Ovary (tissue), 9 donors: ENCODE data around the gene CACNB2. TPM values are rescaled to one million over a fixed set of nuclear protein-coding genes. Genes with fewer than 3 reads are reported as not detected.
"Not testable (repeated sequence)": the region's sequence is repeated elsewhere in the genome, so short reads cannot be mapped to it uniquely, and the experiment has no call there.

Experiments used
- DNase-seq, 5 donors: peaks; one replicate each; pipeline ENCODE4 v3.0.0-alpha.2; 2019 to 2020
- H3K27ac ChIP-seq, 2 donors: fragments of 200-600 bp; one replicate each; pipeline versions ENCODE4 v1.5.1 to v1.8.0; 2019 to 2022
- H3K27me3 ChIP-seq: fragments of 200-600 bp; one replicate; pipeline ENCODE4 v1.8.0; 2022
- H3K36me3 ChIP-seq: fragments of 200-600 bp; sonication (generic); one replicate; pipeline ENCODE4 v1.5.1; 2019
- H3K4me1 ChIP-seq: one replicate; pipeline ENCODE4 v1.8.1; 2013; ENCODE audit warnings: mild to moderate bottlenecking, moderate library complexity; ENCODE audit not compliant: insufficient read depth
- H3K4me3 ChIP-seq: fragments of 200-600 bp; sonication (generic); one replicate; pipeline ENCODE4 v1.5.1; 2017
- H3K9me3 ChIP-seq, 2 donors: fragments of 200-600 bp in 1 of 2; sonication (generic) in 1 of 2; one replicate each; pipeline versions ENCODE4 v1.5.1 to v1.8.1; 2013 to 2019; ENCODE audit warnings: mild to moderate bottlenecking in 1 of 2, moderate library complexity in 1 of 2
- EP300 ChIP-seq: sonication (generic); formaldehyde crosslinking; IDR thresholded peaks from one replicate; pipeline ENCODE4 v1.6.1; 2017; ENCODE audit warnings: antibody characterized with exemption
- POLR2A ChIP-seq: fragments of 450-650 bp; IDR thresholded peaks from one replicate; pipeline ENCODE4 v1.6.1; 2017; ENCODE audit warnings: antibody characterized with exemption, mild to moderate bottlenecking, moderate library complexity
- WGBS, 3 donors: extraction: QIAGEN DNeasy Blood & Tissue Kit in 1 of 3; methylation state at CpG; one replicate each; pipeline versions ENCODE4 v1.1.5 to v1.1.7; 2013 to 2017; 5-methylcytosine and 5-hydroxymethylcytosine counted together
- intact Hi-C, 4 donors: fragments of 100-400 bp; cut with DNase I; formaldehyde crosslinking; loops; one replicate each; pipeline versions ENCODE4 v1.11.0 to v1.15.1; 2022 to 2023
- polyA plus RNA-seq, 2 donors: library from polyadenylated mRNA; stranded (reverse); fragments of 200-250 nt in 1 of 2; fragments of 350-450 nt in 1 of 2; fragmentation: Illumina TruSeq in 1 of 2; extraction: RNeasy Lipid Tissue Mini Kit (QIAGEN cat#74804) in 1 of 2; gene quantifications; one replicate each; pipeline ENCODE4 v1.2.3, GENCODE V29; 2013 to 2014
- total RNA-seq, 7 donors: library from RNA; depleted of rRNA in 2 of 7; stranded (reverse); fragments of >200 nt in 2 of 7; fragmentation: NEBNext Ultra II Directional in 3 of 7; extraction: Animal tissue kit (Norgen Biotek cat#: 25700) in 3 of 7; gene quantifications; one replicate each; pipeline versions ENCODE4 v1.1.0 to v1.2.4, GENCODE V29; 2016 to 2023
- TF ChIP-seq, protein P1 (sequence below), 3 donors: fragments of 450-650 bp in 2 of 3; fragments of 200-600 bp in 1 of 3; IDR thresholded peaks; one replicate each; pipeline versions ENCODE4 v1.5.1 to v1.8.0; 2016 to 2022; ENCODE audit warnings: antibody characterized with exemption in 3 of 3, mild to moderate bottlenecking in 1 of 3
- donor health status: DM: no; HTN: no; CAD: no; lungs with moderate emphysema.
- donor health status: DM: no; HTN: no; CAD: no.
- donor health status: Bipolar disorder and iron deficiency.
- donor health status: DM: yes; HTN: yes; CAD: no.
- donor health status: DM: no; HTN: no; CAD: no.
- donor health status: DM: yes; HTN: yes; CAD: no.

Gene CACNB2
- total and polyA plus RNA-seq, 9 donors = 8.9 to 60.9 (median 23.8) TPM

GRCh38 chr10:18567343-18567856 is 427.2 kb downstream of the CACNB2 start:
- Histone ChIP-seq H3K4me3 (no peak overlapping the region), H3K36me3 (no peaks in the 10 kb centered on the region), H3K9me3 (no peaks in the 10 kb centered on the region), H3K27ac (no peak overlapping the region), H3K4me1 (no peaks in the 10 kb centered on the region), H3K27me3 (no peaks in the 10 kb centered on the region)
- 96 to 99% (median 98%) methylated on average over 3 of the region's 3 CpGs for WGBS, 3 donors
- intact Hi-C loops = no loop called here
- no peak for DNase-seq
- no peak for TF ChIP-seq EP300
- TF ChIP-seq, protein P1, sequence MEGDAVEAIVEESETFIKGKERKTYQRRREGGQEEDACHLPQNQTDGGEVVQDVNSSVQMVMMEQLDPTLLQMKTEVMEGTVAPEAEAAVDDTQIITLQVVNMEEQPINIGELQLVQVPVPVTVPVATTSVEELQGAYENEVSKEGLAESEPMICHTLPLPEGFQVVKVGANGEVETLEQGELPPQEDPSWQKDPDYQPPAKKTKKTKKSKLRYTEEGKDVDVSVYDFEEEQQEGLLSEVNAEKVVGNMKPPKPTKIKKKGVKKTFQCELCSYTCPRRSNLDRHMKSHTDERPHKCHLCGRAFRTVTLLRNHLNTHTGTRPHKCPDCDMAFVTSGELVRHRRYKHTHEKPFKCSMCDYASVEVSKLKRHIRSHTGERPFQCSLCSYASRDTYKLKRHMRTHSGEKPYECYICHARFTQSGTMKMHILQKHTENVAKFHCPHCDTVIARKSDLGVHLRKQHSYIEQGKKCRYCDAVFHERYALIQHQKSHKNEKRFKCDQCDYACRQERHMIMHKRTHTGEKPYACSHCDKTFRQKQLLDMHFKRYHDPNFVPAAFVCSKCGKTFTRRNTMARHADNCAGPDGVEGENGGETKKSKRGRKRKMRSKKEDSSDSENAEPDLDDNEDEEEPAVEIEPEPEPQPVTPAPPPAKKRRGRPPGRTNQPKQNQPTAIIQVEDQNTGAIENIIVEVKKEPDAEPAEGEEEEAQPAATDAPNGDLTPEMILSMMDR (IDR thresholded peaks at IDR 0.05) = no peak
- no peak for TF ChIP-seq POLR2A

- H3K9me3 ChIP-seq, H3K27me3 ChIP-seq, intact Hi-C loops, DNase-seq, H3K4me1 ChIP-seq, H3K4me3 ChIP-seq, H3K27ac ChIP-seq, H3K36me3 ChIP-seq: not testable (repeated sequence)
- WGBS, 3 donors = 96 to 99% (median 99%) methylated on average over 2 of the region's 2 CpGs
Measured at GRCh38 chr10:18570386-18570785, 430.2 kb downstream of the CACNB2 start.

GRCh38 chr10:18571076-18571475 is 430.9 kb downstream of the CACNB2 start:
- intact Hi-C loops = no loop called here
- Histone ChIP-seq H3K27ac (no peak overlapping the region), H3K9me3 (no peaks in the 10 kb centered on the region), H3K36me3 (no peaks in the 10 kb centered on the region), H3K27me3 (no peaks in the 10 kb centered on the region), H3K4me1 (no peaks in the 10 kb centered on the region), H3K4me3 (no peak overlapping the region)
- no peak for DNase-seq
- TF ChIP-seq POLR2A (no peak), EP300 (no peak)
- TF ChIP-seq, protein P1 (IDR thresholded peaks at IDR 0.05) = no peak

DNA sequence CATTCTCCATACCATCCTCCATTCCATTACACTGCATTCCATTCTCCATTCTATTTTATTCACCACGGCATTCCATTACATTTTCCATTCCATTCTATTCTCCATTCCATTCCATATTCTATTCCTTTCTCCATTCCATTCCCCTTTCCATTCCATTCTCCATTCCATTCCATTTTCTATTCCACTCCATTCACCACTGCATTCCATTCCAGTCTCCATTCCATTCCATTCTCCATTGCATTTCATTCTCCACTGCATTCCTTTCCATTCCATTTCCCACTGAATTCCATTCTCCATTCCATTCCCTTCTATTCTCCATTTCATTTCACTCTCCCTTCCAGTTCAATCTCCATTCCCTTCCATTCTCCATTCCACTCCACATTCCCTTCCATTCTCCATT is 431.6 kb downstream of the CACNB2 start:
- Histone ChIP-seq H3K27me3 (no peaks in the 10 kb centered on the region), H3K27ac (no peak overlapping the region), H3K4me3 (no peak overlapping the region), H3K9me3 (no peaks in the 10 kb centered on the region), H3K4me1 (no peaks in the 10 kb centered on the region), H3K36me3 (no peaks in the 10 kb centered on the region)
- TF ChIP-seq POLR2A = no peak
- no peak for DNase-seq
- intact Hi-C loops = no loop called here
- WGBS, 3 donors = 94 to 97% (median 97%) methylated on average over 1 of the region's 1 CpG

DNA sequence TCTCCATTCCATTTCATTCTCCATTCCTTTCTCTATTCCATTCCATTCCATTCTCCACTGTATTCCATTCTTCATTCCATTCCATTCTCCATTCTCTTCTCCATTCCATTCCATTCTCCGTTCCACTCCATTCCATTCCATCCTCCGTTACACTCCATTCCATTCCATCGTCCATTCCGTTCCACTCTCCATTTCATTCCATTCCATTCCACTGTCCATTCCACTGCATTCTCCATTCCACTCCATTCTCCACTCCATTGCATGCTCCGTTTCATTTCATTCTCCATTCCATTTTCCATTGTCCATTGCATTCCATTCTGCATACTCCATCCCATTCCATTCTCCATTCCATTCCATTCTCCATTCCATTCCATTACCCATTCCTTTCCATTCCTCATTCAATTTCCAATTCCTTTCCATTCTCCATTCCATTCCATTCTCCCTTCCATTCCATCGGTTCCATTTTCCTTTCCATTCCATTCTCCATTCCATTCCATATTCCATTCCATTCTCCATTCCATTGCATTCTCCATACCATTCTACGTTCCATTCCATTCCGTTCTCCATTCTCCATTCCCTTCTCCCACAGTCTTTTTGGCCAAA is 432.8 kb downstream of the CACNB2 start:
- DNase-seq = no peak
- Histone ChIP-seq H3K27ac (no peak overlapping the region), H3K4me1 (no peaks in the 10 kb centered on the region), H3K9me3 (no peaks in the 10 kb centered on the region), H3K36me3 (no peaks in the 10 kb centered on the region), H3K4me3 (no peak overlapping the region), H3K27me3 (no peaks in the 10 kb centered on the region)
- 85 to 98% (median 86%) methylated on average over 8 of the region's 8 CpGs for WGBS, 3 donors
- TF ChIP-seq, protein P1 (IDR thresholded peaks at IDR 0.05) = no peak
- intact Hi-C loops = no loop called here
